Omental fat pad (tissue), 4 donors: ENCODE measurements around the gene ANO8. TPM values are rescaled to one million over a fixed set of nuclear protein-coding genes. Genes with fewer than 3 reads are reported as not detected.

Source experiments
- ATAC-seq: fragments of 150-250 bp; one replicate; pipeline ENCODE4 v1.9.1; 2016; ENCODE audit warnings: mild to moderate bottlenecking, moderate library complexity; ENCODE audit not compliant: low FRiP score
- DNase-seq: peaks from one replicate; pipeline ENCODE4 v3.0.0-alpha.2; 2019; ENCODE audit warnings: low spot score
- total RNA-seq, 4 donors: library from RNA; depleted of rRNA; stranded (reverse); fragments of >200 nt; gene quantifications; one replicate each; pipeline ENCODE4 v1.1.0, GENCODE V29; 2016
- TF ChIP-seq, protein P1 (sequence below), 3 donors: fragments of 450-650 bp; IDR thresholded peaks; one replicate each; pipeline ENCODE4 v1.5.1; 2016 to 2017; ENCODE audit warnings: antibody characterized with exemption in 3 of 3, mild to moderate bottlenecking in 3 of 3, moderate library complexity in 2 of 3

The ANO8 gene
- total RNA-seq, 4 donors from 2014 or later: 5.5 to 6.1 (median 5.8) TPM

- peak; percentile 15 for ATAC-seq
These were observed 12.8 kb downstream of the ANO8 start for GRCh38 chr19:17321655-17322489.

GRCh38 chr19:17320435-17320834, 14.2 kb downstream of the ANO8 start:
- TF ChIP-seq, protein P1, sequence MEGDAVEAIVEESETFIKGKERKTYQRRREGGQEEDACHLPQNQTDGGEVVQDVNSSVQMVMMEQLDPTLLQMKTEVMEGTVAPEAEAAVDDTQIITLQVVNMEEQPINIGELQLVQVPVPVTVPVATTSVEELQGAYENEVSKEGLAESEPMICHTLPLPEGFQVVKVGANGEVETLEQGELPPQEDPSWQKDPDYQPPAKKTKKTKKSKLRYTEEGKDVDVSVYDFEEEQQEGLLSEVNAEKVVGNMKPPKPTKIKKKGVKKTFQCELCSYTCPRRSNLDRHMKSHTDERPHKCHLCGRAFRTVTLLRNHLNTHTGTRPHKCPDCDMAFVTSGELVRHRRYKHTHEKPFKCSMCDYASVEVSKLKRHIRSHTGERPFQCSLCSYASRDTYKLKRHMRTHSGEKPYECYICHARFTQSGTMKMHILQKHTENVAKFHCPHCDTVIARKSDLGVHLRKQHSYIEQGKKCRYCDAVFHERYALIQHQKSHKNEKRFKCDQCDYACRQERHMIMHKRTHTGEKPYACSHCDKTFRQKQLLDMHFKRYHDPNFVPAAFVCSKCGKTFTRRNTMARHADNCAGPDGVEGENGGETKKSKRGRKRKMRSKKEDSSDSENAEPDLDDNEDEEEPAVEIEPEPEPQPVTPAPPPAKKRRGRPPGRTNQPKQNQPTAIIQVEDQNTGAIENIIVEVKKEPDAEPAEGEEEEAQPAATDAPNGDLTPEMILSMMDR (IDR thresholded peaks at IDR 0.05): no peak
- ATAC-seq: no peak
- DNase-seq: no peak

More at GRCh38 chr19:17321655-17322489, 12.8 kb downstream of the ANO8 start:
- TF ChIP-seq, protein P1 (IDR thresholded peaks at IDR 0.05): no peak
- DNase-seq: no peak

DNA sequence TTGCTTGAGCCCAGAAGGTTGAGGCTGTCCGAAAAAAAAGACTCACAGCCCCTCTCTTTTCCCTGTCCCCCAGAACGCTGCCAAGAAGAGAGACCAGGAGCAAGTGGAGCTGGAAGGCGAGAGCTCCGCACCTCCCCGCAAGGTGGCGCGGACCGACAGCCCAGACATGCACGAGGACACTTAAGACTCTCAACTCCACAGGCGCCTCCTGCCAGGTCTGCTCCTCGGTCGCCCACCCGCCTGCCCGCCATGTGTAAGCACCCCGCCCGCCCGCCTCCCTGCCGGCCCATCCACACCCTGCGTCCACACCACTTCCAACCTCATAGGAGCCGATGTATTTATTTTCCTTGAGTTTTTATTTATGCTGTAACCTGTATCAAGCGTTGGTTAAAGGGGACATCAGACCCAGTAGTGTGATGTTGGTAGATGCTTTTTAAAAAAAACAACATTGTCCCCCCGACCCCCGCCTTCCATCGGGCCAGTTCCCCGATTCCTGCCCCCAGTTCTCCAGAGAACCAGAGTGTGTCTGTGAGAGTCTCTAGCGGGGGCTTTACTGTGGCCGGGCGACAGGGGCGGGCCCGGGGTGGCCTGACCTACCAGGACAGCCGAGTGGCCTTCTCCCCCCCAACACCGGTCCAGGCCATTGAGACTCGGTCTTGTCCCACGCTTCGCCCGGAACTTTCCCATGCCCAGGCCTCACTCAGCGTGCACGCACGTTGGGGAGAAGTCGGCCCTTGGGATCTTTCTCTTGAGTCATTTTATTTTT, 15.0 kb downstream of the ANO8 start:
- DNase-seq: no peak
- no peak for ATAC-seq

DNA sequence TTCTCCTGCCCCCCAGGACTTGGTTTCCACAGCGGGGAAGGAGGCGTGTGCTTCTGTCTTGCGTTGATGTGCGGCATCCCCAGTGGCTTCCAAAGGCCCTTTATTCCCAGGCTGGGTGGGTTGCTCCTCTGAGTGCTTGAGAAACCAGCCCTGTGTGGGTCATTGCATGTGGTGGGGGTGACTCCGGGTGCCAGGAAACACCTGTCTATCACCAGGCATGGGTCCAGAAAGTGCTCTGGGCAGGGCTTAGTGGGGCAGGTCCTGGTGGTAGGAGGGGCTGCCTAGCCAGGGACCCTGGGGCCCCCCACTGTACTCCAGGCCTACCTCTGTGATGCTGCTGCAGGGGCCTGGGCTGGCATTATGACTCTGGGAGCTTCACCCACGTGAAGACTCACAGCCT, 15.7 kb downstream of the ANO8 start:
- DNase-seq: no peak
- TF ChIP-seq, protein P1 (IDR thresholded peaks at IDR 0.05): no peak
- ATAC-seq: no peak

More for the DNA sequence above, 15.0 kb downstream of the ANO8 start:
- TF ChIP-seq, protein P1 (IDR thresholded peaks at IDR 0.05): no peak

DNA sequence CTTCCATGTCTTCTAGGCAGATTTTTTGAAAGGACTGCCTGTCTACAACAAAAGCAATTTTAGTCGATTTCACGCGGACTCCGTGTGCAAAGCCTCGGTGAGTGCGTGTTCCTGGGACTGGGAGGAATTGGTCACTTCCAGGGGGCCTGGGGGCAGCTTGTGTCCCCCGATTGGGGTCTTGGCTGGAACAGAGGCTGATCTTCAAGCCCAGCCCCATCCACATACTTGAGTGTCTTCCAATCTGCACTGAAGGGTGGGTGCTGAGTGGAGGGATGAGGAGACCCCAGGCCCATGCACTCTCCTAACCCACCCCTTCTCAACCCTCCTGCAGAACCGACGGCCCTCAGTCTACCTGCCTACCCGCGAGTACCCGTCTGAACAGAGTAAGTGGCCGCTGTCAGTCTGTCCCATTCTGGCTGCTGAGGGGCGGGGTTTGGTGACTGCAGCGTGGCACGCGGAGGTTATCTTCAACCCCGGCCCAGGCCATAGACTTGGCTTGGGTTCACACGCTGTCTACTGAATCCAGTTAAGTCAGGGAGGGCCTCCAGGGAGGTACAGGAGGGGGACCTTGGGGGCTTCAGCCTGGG, 20.6 kb downstream of the ANO8 start:
- no peak for ATAC-seq
- no peak for DNase-seq

More for the DNA sequence above, 20.6 kb downstream of the ANO8 start:
- TF ChIP-seq, protein P1 (IDR thresholded peaks at IDR 0.05): no peak
